NCI-H82 (cell line): Measurements from ENCODE around the gene SOD2.
"Not testable (repeated sequence)": the region's sequence is repeated elsewhere in the genome, so short reads cannot be mapped to it uniquely, and the experiment has no call there.

Source experiments
- DNase-seq: peaks from one replicate; lab custom pipeline; 2025; lab: John Stamatoyannopoulos, UW

Gene SOD2

DNA sequence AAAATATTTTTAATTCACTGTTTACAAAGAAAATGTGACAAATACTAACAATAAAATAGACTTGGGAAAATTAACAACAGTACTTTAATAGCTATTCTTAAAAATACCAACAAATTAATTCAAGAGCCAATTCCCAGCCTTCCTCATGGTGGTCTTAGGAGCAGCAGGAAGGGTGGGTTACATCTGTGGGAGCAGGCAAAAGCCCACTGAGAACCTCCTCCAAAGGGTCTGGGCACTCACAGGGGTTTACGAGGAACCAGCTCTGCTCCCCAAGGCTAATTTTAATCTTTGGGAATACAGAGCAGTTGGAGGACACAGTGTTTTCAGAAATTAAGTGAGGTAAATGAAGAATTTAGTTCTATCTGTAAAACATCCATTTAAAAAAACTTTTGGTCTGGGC lies 10.2 kb downstream of the SOD2 start:
- DNase-seq, result no peak

DNA sequence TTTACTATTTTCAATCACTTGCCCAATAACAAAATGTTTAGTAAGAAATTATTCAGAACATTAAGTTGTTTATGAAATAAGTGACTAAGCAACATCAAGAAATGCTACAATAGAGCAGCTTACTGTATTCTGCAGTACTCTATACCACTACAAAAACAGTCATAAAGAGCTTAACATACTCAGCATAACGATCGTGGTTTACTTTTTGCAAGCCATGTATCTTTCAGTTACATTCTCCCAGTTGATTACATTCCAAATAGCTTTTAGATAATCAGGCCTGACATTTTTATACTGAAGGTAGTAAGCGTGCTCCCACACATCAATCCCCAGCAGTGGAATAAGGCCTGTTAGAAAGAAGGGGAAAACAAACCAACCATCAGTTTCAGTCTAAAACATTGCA lies 10.7 kb downstream of the SOD2 start:
- DNase-seq, result no peak

DNA sequence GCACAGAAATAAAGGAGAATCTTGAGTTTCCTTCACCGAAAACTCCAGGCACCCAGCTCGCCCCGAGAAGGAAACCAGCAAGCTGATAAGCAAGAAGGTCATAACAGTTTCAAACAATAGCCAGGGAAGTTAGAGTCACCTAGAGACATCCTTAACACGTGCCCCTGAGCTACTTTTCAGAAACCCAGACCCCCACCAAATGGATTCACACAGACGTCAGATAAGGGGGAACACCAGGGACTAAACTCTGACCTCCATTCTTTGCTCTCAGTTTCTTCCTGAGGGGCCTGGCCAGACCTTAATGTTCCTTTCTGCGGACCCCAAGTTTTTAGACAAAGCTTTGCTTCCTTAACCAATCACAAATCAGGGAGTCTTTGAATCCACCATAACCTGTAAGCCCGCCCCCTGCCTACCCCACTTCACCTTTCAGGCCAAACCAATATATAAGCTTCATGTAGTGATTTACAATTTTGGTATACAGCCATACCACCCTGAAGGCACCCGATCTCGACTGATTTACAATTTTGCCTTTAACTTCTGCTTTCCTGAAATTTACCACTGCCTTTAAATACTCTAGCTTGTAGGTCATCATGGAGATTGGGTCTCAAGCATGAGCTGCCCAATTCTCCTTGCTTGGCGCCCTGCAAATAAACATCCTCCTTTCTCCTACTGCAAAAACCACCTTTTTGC lies 11.7 kb downstream of the SOD2 start:
- no peak for DNase-seq

DNA sequence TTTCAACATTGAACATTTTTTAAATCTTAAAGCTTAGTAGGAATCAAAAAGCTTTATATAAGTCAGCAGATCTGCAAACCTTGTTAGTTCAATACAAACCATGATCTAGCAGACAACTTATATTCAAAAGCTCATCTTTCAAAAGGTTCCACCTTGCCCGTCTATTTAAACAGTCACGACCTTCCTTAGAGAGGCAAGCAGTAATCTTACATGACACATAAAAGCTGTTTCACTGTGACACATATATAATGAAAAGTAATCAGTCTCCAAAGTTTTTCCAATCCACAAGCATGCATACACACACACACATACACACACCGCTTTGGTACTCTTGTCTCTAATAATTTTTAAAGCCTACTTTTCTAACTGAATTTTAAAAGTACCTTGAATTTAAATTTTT lies 12.9 kb downstream of the SOD2 start:
- no peak for DNase-seq

DNA sequence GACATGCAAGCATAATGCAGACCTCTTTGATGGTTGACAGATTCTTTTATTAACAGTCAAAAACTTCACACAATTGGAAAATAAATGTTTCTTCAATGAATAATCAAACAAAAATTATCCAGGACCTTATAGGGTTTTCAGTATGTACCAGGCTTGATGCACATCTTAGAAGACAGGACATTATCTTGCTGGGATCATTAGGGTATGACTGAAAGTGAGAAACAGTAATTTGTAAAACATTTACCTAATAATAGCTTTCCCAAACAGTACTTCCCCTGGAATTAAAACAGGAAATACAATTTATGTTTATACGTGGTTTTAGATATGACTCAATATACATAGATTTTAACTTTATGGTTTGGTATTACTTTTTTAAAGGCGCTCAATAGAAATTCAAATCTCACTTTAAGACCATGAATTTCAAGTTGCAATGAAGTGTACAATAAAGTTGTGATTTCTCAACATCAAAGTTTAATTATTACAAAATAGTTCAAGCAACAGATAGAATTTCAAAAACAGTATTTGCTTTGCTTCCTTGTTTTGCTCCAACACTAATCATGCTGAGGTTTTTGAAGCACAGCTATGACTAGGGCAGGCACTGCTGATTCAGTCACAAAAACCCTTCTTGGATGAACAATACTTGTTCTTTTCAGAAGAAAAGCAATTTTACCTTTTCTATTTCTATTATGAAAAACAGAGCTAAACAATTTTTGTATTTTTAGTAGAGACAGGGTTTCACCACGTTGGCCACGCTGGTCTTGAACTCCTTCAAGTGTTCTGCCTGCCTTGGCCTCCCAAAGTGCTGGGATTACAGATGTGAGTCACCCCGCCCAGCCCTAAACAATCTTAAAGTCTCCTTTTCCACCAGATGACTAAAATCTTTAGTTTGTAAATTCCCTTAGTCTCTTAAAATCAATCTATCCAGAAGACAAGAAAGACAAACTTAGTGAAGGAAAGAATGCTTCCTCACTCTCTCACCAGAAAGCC lies 13.7 kb downstream of the SOD2 start:
- no peak for DNase-seq

DNA sequence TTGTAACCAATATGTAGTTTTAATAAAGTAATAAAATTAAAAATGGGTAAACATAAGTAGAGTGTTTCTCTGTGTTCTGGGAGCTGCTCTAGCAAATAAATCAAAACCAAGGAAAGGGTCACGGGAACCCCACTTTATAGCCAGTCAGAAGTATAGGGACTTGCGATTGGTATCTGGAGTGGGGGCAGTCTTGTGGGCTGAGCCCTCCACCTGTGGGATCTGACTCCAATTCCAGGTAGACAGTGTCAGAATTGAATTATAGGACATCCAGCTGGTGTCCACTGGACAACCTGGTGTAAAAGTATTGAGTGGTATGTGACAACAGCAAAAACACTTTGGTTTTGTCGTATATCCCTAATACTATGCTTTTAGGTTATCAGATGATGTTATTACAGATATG lies 14.5 kb downstream of the SOD2 start:
- no peak for DNase-seq

DNA sequence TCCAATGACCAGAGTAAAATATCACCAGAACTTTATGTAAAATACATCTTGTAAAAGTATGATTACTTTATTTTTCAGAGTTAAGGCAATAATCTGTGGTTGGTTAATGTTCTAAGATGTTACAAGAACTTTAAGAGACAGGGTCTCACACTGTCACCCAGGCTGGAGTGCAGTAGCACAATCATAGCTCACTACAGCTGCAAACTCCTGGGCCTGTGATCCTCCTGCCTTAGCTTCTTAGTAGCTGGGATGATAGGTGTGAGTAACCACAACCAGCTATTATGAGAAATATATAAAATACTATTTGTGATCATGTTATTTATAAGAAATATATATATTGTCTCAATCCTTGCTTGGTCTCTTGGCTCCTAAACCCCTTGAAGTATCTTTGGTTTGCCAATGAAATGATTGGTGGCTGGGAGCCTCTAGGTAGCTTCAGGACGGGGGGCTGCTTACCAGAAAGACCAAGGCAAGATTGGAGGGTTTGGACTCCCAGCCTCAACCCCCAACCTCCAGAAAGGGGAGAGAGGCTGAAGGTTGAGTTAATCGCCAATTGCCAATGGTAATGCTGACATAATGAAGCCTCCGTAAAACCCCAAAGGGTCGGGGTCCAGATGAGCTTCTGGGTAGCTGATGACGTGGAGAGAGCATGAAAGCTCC lies 15.4 kb downstream of the SOD2 start:
- DNase-seq, result no peak

DNA sequence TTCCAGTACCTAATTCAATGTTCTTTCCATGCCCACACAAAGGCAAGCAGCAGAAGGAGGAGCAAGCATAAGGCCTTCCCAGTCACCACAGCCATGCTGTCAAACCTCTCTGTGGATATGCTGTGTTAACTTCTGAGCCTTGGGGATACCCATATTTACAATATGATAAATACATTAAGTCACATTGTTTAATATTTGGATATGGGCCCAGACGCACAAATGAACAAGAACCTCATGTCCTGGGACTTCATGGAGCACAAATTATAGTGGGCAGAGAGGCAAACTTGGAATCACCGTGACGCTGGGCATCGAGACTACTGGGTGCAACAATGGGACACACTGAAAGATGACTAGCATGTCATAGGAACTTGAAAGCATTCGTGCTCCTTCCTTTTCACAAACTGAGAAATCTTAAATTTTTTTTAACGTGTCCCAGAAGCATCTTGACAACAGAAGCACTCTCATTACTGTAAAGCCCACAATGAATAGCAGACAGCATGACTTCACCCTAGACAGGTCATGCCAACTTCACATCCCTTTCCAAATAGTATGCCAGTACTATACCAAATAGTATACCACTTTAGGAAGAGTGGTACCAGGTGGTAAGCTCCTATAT lies 16.0 kb downstream of the SOD2 start:
- DNase-seq, result no peak

DNA sequence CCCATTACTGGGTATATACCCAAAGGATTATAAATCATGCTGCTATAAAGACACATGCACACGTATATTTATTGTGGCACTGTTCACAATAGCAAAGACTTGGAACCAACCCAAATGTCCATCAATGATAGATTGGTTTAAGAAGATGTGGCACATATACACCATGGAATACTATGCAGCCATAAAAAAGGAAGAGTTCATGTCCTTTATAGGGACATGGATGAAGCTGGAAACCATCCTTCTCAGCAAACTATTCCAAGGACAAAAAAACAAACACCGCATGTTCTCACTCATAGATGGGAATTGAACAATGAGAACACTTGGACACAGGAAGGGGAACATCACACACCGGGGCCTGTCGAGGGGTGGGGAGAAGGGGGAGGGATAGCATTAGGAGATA lies 16.8 kb downstream of the SOD2 start:
- not testable (repeated sequence) for DNase-seq

DNA sequence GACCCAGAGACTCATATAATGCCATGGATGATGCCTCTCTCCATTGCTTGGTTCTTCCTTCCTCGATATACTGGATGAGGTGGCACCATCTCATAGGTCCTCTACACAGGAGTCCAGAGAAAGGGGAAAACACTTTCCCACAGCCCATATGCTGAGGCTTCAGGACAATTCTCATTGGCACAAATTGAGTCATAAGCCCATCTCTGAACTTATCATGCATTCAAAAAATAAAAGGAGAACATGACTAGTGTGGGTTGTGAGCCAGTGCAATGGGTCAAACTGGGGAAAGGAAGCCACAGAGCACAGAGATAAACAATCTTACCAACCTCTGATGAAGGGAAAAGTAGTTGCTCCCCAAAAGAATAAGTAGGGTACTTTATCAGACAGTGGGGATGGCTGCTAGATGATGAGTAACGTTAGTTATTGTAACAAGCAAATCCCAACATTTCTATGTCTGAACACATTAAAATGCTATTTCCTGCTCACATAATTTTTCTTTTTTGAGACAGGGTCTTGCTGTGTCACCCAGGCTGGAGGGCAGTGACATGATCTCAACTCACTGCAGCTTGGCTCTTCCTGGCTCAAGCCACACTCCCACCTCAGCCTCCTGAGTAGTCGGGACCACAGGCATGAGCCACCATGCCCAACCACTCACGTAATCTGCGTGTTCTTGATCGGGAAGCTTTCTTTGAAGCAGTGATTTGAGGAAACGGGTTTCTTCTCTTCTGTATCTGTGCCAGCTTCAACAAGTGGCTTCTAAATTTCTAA lies 27.0 kb downstream of the SOD2 start:
- no peak for DNase-seq

DNA sequence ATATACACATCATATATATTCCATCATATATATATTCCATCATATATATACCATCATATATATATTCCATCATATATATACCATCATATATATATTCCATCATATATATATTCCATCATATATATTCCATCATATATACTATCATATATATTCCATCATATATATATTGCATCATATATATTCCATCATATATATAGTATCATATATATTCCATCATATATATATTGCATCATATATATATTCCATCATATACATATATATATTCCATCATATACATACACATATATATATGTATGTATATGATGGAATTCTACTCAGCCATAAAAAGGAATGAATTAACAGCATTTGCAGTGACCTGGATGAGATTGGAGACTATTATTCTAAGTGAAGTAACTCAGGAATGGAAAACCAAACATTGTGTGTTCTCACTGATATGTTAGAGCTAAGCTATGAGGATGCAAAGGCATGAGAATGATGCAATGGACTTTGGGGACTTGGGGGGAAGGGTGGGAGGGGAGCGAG lies 29.6 kb downstream of the SOD2 start:
- DNase-seq, result not testable (repeated sequence)

DNA sequence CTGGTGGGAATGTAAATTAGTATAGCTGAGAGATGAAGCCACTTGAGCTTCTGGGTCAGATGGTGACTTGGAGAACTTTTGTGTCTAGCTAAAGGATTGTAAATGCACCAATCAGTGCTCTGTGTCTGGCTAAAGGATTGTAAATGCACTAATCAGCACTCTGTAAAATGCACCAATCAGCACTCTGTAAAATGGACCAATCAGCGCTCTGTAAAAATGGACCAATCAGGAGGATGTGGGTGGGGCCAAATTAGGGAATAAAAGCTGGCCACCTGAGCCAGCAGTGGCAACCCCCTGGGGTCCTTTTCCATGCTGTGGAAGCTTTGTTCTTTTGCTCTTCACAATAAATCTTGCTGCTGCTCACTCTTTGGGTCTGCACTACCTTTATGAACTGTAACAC lies 31.1 kb downstream of the SOD2 start:
- DNase-seq, result not testable (repeated sequence)

DNA sequence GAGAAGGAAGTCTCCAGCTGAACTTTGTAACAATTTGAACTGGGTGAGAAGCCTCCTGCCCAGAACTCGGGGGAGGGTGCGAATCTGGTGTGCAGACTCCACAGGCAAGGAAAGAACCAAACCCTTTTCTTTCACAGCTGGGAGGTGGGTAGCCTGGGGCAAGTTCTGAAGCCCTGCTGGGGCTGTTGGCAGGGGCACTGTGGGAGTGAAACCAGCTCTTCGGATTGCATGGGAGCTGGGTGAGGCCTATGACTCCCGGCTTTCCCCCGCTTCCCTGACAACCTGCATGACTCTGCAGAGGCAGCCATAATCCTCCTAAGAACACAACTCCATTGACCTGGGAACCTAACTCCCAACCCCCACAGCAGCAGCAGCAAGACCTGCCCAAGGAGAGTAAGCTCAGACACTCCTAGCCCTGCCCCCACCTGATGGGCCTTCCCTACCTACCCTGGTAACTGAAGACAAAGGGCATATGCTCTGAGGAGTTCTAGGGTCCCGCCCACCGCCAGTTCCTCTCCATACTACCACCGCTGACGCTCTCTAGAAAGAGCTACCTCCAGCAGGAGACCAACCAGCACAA lies 37.5 kb downstream of the SOD2 start:
- peak; percentile 29 for DNase-seq

DNA sequence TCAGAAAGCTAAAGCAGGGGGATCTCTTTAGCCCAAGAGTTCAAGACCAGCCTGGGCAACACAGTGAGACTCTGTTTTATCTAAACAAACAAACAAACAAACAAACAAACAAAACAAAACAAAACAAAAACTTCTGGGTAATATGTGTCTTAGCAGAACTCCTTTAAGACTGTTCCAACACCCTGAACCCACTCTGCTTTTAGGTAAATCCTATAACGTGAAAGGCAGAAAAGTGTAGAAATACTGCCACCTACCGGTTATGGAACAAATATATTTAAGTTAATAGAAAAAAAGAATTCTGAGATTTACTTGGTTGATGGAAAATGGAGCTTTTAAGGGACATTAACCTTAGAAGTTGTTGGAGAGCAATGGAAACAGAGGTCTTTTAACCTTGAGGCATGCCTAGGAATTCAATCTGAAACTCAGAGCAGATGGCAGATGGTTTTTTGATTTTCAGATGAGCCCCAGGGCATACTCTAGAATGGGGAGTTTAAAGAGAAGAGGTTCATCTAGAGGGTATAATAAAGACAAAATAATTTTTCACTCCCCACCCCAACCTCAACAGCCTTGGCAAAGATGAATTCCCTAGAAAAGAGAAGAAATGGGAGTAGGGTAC lies 38.5 kb downstream of the SOD2 start:
- peak; percentile 86 for DNase-seq

DNA sequence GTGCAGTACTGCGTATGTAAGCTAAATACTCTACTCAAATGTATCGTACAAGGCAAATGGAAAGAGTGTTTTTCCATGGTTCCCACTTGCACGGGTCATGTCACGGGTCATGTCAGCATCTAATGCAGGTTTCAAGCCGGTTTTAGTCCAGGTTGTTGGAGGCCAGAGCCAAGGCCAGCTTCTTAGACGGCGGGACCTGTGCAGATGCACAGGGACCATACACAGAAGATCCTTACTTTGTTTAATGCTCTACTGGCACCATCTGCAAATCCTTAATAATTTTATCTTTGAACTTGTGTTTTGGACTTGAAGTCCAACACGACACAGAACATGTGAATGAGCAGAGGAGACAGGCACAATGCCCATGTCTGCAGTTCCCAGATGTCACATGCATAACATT lies 42.7 kb downstream of the SOD2 start:
- no peak for DNase-seq

DNA sequence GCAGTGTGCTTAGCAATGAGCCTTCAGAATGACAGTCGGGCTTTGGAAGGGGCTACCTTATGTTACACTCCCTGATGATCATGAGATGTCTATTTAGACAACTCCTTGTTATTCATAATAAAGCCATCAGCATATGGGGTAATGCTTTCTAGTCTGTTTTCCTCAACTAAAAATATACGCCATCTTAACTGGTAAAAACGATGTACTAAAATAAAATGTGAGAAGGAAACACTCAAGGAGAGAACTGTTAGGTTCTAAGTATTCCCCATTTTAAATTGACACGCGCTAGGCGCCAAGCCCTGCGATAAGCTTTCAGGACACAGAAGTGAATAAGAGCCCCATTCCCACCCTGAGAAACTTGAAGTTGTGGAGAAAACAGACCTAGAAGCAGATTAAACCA lies 43.6 kb downstream of the SOD2 start:
- no peak for DNase-seq

DNA sequence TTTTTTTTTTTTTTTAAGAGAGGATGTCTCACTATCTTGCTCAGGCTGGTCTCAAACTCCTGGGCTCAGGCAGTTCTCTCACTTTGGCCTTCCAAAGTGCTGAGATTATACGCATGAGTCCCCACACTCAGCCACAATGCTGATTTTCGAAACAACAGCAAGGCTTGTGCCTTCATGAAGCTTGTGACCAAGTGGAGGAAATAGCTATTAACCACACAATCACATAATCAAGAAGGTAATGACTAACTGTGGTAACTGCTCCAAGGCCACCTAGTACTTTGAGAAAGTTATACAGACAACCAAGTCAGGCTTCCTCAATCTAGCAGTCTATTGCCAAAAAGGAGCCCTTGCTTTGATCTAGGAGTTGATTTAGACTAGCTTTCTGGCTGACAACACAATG lies 46.3 kb downstream of the SOD2 start:
- no peak for DNase-seq

DNA sequence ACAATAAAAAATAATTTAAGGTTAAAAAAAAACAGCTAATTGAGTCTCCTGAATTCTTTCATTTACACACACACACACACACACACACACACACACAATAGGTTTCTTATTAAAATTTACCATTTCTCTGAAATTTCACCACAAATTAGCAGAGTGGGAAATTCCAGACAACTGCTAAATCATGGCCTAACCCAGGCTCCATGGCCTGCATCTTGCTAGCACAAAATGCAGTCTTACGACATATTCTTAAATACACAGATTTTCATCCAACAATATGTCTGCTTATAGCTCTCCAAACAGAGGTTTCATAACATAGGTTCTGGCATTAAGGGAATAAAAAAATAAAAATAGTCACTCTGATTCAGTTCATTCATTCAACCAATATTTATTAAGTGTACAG lies 46.9 kb downstream of the SOD2 start:
- DNase-seq, result no peak

DNA sequence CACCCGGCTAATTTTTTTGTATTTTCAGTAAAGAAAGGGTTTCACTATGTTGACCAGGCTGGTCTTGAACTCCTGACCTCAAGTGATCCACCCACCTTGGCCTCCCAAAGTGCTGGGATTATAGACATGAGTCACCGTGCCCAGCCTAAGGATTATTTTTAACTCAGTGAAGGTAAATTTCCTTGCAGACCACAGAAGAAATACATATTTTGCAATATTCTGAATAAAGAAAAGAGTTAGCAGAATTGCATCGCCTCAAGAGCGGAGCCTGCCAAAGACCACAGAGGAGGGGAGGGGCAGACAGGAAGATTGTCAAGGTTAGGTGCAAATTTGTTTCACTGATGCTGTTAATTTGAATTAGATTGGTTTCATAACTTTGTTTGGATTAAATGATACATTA lies 47.4 kb downstream of the SOD2 start:
- no peak for DNase-seq
